Transverse colon (tissue), 4 donors: ENCODE measurements around the gene COL23A1. TPM values are rescaled to one million over a fixed set of nuclear protein-coding genes. Genes with fewer than 3 reads are reported as not detected.

Source experiments
- DNase-seq: peaks from one replicate; pipeline ENCODE4 v3.0.0-alpha.2; 2019
- H3K27ac ChIP-seq, 4 donors: fragments of 200-600 bp; sonication (generic); 2 replicates each; pipeline ENCODE4 v1.5.1; 2016 to 2018; ENCODE audit warnings: inconsistent platforms in 4 of 4
- H3K27me3 ChIP-seq: fragments of 200-600 bp; sonication (generic); 2 replicates; pipeline ENCODE4 v1.5.1; 2017; ENCODE audit warnings: inconsistent platforms
- H3K36me3 ChIP-seq, 4 donors: fragments of 200-600 bp; sonication (generic); 2 replicates each; pipeline ENCODE4 v1.5.1; 2017 to 2019; ENCODE audit warnings: inconsistent platforms in 4 of 4
- H3K4me1 ChIP-seq, 4 donors: fragments of 200-600 bp; sonication (generic); 2 replicates each; pipeline ENCODE4 v1.5.1; 2017 to 2020; ENCODE audit warnings: inconsistent platforms in 4 of 4
- H3K4me3 ChIP-seq, 4 donors: fragments of 200-600 bp; sonication (generic); 1 replicate in 1 of 4; 2 replicates in 3 of 4; pipeline versions ENCODE4 v1.5.1 to v1.6.1; 2017 to 2019; ENCODE audit warnings: inconsistent platforms in 4 of 4
- H3K9me3 ChIP-seq, 2 donors: fragments of 200-600 bp; sonication (generic); 2 replicates each; pipeline ENCODE4 v1.5.1; 2017 to 2019; ENCODE audit warnings: inconsistent platforms in 2 of 2
- EP300 ChIP-seq: sonication (generic); formaldehyde crosslinking; IDR thresholded peaks from one replicate; pipeline ENCODE4 v1.6.1; 2017; ENCODE audit warnings: antibody characterized with exemption, low read depth
- POLR2A ChIP-seq: fragments of 450-650 bp; IDR thresholded peaks from one replicate; pipeline ENCODE4 v1.6.1; 2016; ENCODE audit warnings: antibody characterized with exemption, mild to moderate bottlenecking, moderate library complexity
- POLR2AphosphoS5 ChIP-seq, 3 donors: sonication (generic); formaldehyde crosslinking; IDR thresholded peaks; one replicate each; pipeline ENCODE4 v1.6.1; 2016; ENCODE audit warnings: antibody characterized with exemption in 3 of 3
- WGBS, 2 donors: methylation state at CpG; one replicate each; pipeline ENCODE4 v1.1.5; 2018; ENCODE audit warnings: low coverage in 1 of 2; 5-methylcytosine and 5-hydroxymethylcytosine counted together
- in situ Hi-C, 4 donors: fragments of 200-750 bp; cut with MboI; loops; one replicate each; pipeline versions ENCODE4 v1.15.0 to v1.15.1; 2017; ENCODE audit warnings: low sequenced_read_pairs in 3 of 4, low pct_ligation_motif_present in 1 of 4, low pct_unique_long_range_greater_than_20kb in 1 of 4
- intact Hi-C: fragments of 100-400 bp; cut with DNase I; formaldehyde crosslinking; loops from one replicate; pipeline ENCODE4 v1.15.1; 2023; ENCODE audit warnings: low total_unique reads
- total RNA-seq, 4 donors: library from RNA; depleted of rRNA; stranded (reverse); fragments of >200 nt; gene quantifications; one replicate each; pipeline ENCODE4 v1.1.0, GENCODE V29; 2016
- TF ChIP-seq, protein P1 (sequence below), 5 experiments: fragments of 200-600 bp in 3 of 5; fragments of 450-650 bp in 2 of 5; sonication (generic) in 3 of 5; IDR thresholded peaks; 1 replicate in 2 of 5; 2 replicates in 3 of 5; pipeline ENCODE4 v1.5.1; 2016 to 2017; ENCODE audit warnings: antibody characterized with exemption in 5 of 5, inconsistent platforms in 3 of 5, mild to moderate bottlenecking in 2 of 5, moderate library complexity in 1 of 5

The COL23A1 gene
- total RNA-seq, 4 donors from 2014 or later, result 0.14 to 2.2 (median 1.4) TPM; not detected in 1

DNA sequence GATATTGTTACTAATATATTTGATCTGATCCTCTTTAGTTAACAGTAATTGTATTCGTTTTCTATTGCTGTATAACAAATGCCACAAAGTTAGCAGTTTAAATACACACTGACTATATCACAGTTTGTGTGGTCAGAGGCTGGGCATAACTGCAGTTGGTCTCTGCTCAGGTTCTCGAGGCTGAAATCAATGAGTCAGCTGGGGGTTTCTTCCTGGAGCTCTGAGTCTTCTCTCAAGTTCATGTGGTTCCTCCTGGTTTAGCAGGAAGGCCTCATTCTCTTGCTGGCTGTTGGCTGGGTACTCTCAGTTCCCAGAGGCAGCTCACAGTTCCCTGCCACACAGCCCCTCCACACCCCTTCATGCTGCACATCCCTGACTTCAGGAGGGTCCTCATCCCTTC is 20.7 kb downstream of the COL23A1 start:
- Histone ChIP-seq H3K27ac (no peak overlapping the region), H3K4me1 (no peaks in the 10 kb centered on the region), H3K27me3 (no peaks in the 10 kb centered on the region), H3K9me3 (no peaks in the 10 kb centered on the region), H3K4me3 (no peak overlapping the region), H3K36me3 (no peaks in the 10 kb centered on the region)
- in situ Hi-C loops, result loop anchor here in 1 of 4 donors (25.0 kb wide), 1 partner anchor 282 kb away; no protein-coding TSS in a partner anchor
- WGBS, 2 donors, result 17 to 23% methylated on average over 1 to 2 of the region's 2 CpGs
- intact Hi-C loops, result no loop called here
- no peak for DNase-seq
- TF ChIP-seq POLR2AphosphoS5 (IDR thresholded peaks at IDR 0.05), result no peak
- no peak for TF ChIP-seq POLR2A
- TF ChIP-seq, protein P1, sequence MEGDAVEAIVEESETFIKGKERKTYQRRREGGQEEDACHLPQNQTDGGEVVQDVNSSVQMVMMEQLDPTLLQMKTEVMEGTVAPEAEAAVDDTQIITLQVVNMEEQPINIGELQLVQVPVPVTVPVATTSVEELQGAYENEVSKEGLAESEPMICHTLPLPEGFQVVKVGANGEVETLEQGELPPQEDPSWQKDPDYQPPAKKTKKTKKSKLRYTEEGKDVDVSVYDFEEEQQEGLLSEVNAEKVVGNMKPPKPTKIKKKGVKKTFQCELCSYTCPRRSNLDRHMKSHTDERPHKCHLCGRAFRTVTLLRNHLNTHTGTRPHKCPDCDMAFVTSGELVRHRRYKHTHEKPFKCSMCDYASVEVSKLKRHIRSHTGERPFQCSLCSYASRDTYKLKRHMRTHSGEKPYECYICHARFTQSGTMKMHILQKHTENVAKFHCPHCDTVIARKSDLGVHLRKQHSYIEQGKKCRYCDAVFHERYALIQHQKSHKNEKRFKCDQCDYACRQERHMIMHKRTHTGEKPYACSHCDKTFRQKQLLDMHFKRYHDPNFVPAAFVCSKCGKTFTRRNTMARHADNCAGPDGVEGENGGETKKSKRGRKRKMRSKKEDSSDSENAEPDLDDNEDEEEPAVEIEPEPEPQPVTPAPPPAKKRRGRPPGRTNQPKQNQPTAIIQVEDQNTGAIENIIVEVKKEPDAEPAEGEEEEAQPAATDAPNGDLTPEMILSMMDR (IDR thresholded peaks at IDR 0.05), result no peak
- no peak for TF ChIP-seq EP300

DNA sequence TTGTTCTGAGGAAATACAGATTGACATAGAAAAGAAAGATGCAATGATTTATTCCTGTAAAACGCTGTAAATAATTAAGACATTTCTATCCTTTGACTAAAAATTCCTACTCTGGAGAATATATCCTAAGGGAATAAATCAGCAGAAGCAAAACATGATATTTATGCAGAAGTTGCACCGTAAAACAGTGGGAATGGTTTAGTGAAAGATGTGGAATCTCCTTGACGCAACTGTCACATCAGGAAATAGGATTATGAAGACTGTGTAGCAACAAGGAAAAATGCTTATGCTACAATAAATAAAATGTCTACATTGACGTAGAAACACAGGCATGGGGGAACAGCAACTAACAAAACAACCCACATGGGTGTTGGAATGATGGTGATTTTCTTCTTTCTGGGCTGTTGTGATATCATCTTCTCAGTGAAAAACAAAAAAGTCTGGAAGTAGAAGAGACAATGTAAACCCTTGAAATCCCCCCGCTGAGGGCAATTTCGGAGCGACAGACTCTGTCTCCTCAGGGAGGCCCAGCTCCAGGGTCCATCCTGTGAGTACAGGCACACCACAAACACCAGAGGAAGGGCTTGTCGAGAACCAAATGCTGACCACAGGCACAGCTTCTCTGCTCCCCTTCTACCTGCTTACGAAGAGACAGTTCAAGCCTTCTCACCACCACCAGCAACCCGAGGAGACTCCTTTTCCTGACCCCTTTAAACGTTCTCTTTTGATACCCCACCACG is 25.2 kb downstream of the COL23A1 start:
- Histone ChIP-seq H3K27me3 (no peaks in the 10 kb centered on the region), H3K4me3 (no peak overlapping the region), H3K9me3 (no peaks in the 10 kb centered on the region), H3K4me1 (no peaks in the 10 kb centered on the region), H3K36me3 (no peaks in the 10 kb centered on the region), H3K27ac (no peak overlapping the region)
- in situ Hi-C loops (loop anchor here in 1 of 4 donors (25.0 kb wide), 1 partner anchor 278 kb away; no protein-coding TSS in a partner anchor), intact Hi-C loops (no loop called here)
- 44 to 56% methylated on average over 6 to 12 of the region's 12 CpGs for WGBS, 2 donors
- no peak for DNase-seq
- no peak for TF ChIP-seq POLR2AphosphoS5 (IDR thresholded peaks at IDR 0.05)
- no peak for TF ChIP-seq EP300
- no peak for TF ChIP-seq POLR2A
- TF ChIP-seq, protein P1 (IDR thresholded peaks at IDR 0.05), result no peak

DNA sequence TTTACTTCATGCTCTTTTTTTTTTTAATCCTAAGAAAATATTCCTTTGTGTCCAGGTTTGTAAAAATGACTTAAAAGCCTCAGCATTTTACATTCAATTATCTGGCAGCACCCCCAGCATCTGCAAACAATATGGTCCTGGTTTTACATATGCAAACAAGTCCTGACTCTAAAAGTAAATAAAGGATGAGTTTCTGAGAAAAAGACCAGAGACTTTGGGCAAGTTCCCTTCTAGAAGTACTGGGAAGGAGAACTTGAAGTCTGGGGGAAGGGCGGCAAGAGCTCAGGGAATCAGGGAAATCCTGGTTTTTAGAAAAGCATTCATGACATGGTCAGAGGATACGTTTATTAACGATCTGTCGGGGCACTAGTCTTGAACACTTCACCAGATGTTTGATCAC is 25.8 kb downstream of the COL23A1 start:
- 33 to 43% methylated on average over 4 of the region's 4 CpGs for WGBS, 2 donors
- in situ Hi-C loops, result loop anchor here in 1 of 4 donors (25.0 kb wide), 1 partner anchor 277 kb away; no protein-coding TSS in a partner anchor
- no peak for DNase-seq
- TF ChIP-seq POLR2AphosphoS5 (IDR thresholded peaks at IDR 0.05) (no peak), POLR2A (no peak), EP300 (no peak)
- TF ChIP-seq, protein P1 (IDR thresholded peaks at IDR 0.05), result no peak
- H3K4me1 ChIP-seq, result no peaks in the 10 kb centered on the region
- no peaks in the 10 kb centered on the region for H3K27me3 ChIP-seq
- intact Hi-C loops, result no loop called here
- H3K9me3 ChIP-seq, result no peaks in the 10 kb centered on the region
- H3K36me3 ChIP-seq, result no peaks in the 10 kb centered on the region
- no peak overlapping the region for H3K27ac ChIP-seq
- no peak overlapping the region for H3K4me3 ChIP-seq

DNA sequence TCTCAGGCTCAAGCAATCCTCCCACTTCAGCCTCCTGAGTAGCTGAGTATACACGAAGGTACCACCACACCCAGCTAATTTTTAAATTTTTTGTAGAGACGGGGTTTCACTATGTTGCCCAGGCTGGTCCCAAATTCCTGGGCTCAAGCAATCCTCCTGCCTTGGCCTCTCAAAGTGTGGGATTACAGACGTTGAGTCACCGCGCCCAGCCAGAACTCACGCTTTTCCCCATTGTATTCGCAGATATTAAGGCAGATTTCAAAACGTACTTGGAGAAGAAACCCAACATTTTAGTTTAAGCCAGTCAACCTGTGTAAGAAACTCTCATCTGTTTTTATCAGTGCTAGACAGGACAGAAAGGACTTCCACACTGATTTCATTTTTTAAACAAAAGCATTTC is 26.6 kb downstream of the COL23A1 start:
- H3K4me1 ChIP-seq, result no peaks in the 10 kb centered on the region
- intact Hi-C loops, result no loop called here
- TF ChIP-seq POLR2A (no peak), EP300 (no peak), POLR2AphosphoS5 (IDR thresholded peaks at IDR 0.05) (no peak)
- TF ChIP-seq, protein P1 (IDR thresholded peaks at IDR 0.05), result no peak
- no peaks in the 10 kb centered on the region for H3K27me3 ChIP-seq
- in situ Hi-C loops, result loop anchor here in 1 of 4 donors (25.0 kb wide), 1 partner anchor 276 kb away; no protein-coding TSS in a partner anchor
- no peak overlapping the region for H3K27ac ChIP-seq
- no peaks in the 10 kb centered on the region for H3K36me3 ChIP-seq
- DNase-seq, result no peak
- 80 to 88% methylated on average over 1 to 8 of the region's 8 CpGs for WGBS, 2 donors
- H3K4me3 ChIP-seq, result no peak overlapping the region
- H3K9me3 ChIP-seq, result no peaks in the 10 kb centered on the region
